Measurements from ENCODE around the gene KLHL22. TPM values are rescaled to one million over a fixed set of nuclear protein-coding genes. Genes with fewer than 3 reads are reported as not detected.
A peak's percentile ranks its signal among the peaks of the same experiment; 100 is the strongest.

The KLHL22 gene
- total RNA-seq, 4 donors from 2014 or later = 24.1 to 32.2 (median 28.4) TPM

- no peaks in the 10 kb centered on the region for H3K27me3 ChIP-seq
- intact Hi-C loops (cut with DNase I; ENCODE audit: low total_unique reads) (no loop called here), in situ Hi-C loops (cut with MboI; ENCODE audit: low sequenced_read_pairs in 4 of 4) (no loop called here)
- no peak for TF ChIP-seq CTCF (IDR thresholded peaks at IDR 0.05 in 4 of 5, conservative IDR thresholded peaks at IDR 0.05 in 1 of 5)
- no peak for TF ChIP-seq POLR2A (IDR thresholded peaks at IDR 0.05)
- no peak for DNase-seq
- ATAC-seq = no peak
- peaks cover 0 to 12% of the 10 kb centered on the region in 2 donors for H3K36me3 ChIP-seq
- H3K4me3 ChIP-seq = no peak overlapping the region
- H3K4me1 ChIP-seq = peaks cover 25 to 30% of the 10 kb centered on the region in 2 donors
- no peaks in the 10 kb centered on the region for H3K9me3 ChIP-seq
- H3K27ac ChIP-seq = peak overlapping the region in 1 of 4 donors; percentile 14
Measured at GRCh38 chr22:20516399-20516798, 20.8 kb upstream of the KLHL22 start.

- TF ChIP-seq POLR2A (IDR thresholded peaks at IDR 0.05) = peak in 1 of 2 donors; percentile 30
- no peak for TF ChIP-seq CTCF (IDR thresholded peaks at IDR 0.05 in 4 of 5, conservative IDR thresholded peaks at IDR 0.05 in 1 of 5)
- Histone ChIP-seq H3K27me3 (no peaks in the 10 kb centered on the region), H3K27ac (peak overlapping the region; percentile 60 to 78 (median 74)), H3K4me1 (peaks cover 40 to 45% of the 10 kb centered on the region in 2 donors), H3K4me3 (no peak overlapping the region), H3K9me3 (no peaks in the 10 kb centered on the region), H3K36me3 (peaks cover 0 to 6% of the 10 kb centered on the region in 2 donors)
- ATAC-seq = peak; percentile 95 to 97
- in situ Hi-C loops (cut with MboI; ENCODE audit: low sequenced_read_pairs in 4 of 4) = no loop called here
- DNase-seq = peak; percentile 69 to 92
- intact Hi-C loops (cut with DNase I; ENCODE audit: low total_unique reads) = loop anchor here (2.0 kb wide), 1 partner anchor 42 kb away; no protein-coding TSS in a partner anchor
Measured at GRCh38 chr22:20514658-20515406, 19.2 kb upstream of the KLHL22 start.

GRCh38 chr22:20511578-20512229 lies 16.1 kb upstream of the KLHL22 start:
- no peaks in the 10 kb centered on the region for H3K36me3 ChIP-seq
- H3K27me3 ChIP-seq = no peaks in the 10 kb centered on the region
- H3K4me3 ChIP-seq = no peak overlapping the region
- H3K9me3 ChIP-seq = no peaks in the 10 kb centered on the region
- no peak for DNase-seq
- intact Hi-C loops (cut with DNase I; ENCODE audit: low total_unique reads) = no loop called here
- TF ChIP-seq POLR2A (IDR thresholded peaks at IDR 0.05) (no peak), CTCF (IDR thresholded peaks at IDR 0.05 in 4 of 5, conservative IDR thresholded peaks at IDR 0.05 in 1 of 5) (no peak)
- peak overlapping the region; percentile 94 to 99 (median 98) for H3K27ac ChIP-seq
- in situ Hi-C loops (cut with MboI; ENCODE audit: low sequenced_read_pairs in 4 of 4) = no loop called here
- ATAC-seq = no peak
- H3K4me1 ChIP-seq = peaks cover 54 to 64% of the 10 kb centered on the region in 2 donors

GRCh38 chr22:20510811-20511577 lies 15.4 kb upstream of the KLHL22 start:
- ATAC-seq (no peak), DNase-seq (no peak)
- Histone ChIP-seq H3K27me3 (no peaks in the 10 kb centered on the region), H3K27ac (peak overlapping the region; percentile 94 to 99 (median 98)), H3K36me3 (no peaks in the 10 kb centered on the region), H3K4me1 (peaks cover 54 to 65% of the 10 kb centered on the region in 2 donors), H3K4me3 (no peak overlapping the region), H3K9me3 (no peaks in the 10 kb centered on the region)
- in situ Hi-C loops (cut with MboI; ENCODE audit: low sequenced_read_pairs in 4 of 4) (no loop called here), intact Hi-C loops (cut with DNase I; ENCODE audit: low total_unique reads) (no loop called here)
- TF ChIP-seq CTCF (IDR thresholded peaks at IDR 0.05 in 4 of 5, conservative IDR thresholded peaks at IDR 0.05 in 1 of 5) = no peak

Data from gastrocnemius medialis (tissue), 4 donors.